Tongue (tissue), 2 donors: ENCODE data around the gene CLASP2. TPM values are rescaled to one million over a fixed set of nuclear protein-coding genes. Genes with fewer than 3 reads are reported as not detected.
A peak's percentile ranks its signal among the peaks of the same experiment; 100 is the strongest.
"Not testable (repeated sequence)": the region's sequence is repeated elsewhere in the genome, so short reads cannot be mapped to it uniquely, and the experiment has no call there.

Source experiments
- DNase-seq: peaks from one replicate; pipeline ENCODE4 v3.0.0-alpha.2; 2015
- total RNA-seq: library from RNA; depleted of rRNA; stranded (reverse); fragments of >200 nt; gene quantifications from one replicate; pipeline ENCODE4 v1.2.3, GENCODE V29; 2014

The CLASP2 gene
- total RNA-seq, 1 donor from 2014 or later: 158 TPM

DNA sequence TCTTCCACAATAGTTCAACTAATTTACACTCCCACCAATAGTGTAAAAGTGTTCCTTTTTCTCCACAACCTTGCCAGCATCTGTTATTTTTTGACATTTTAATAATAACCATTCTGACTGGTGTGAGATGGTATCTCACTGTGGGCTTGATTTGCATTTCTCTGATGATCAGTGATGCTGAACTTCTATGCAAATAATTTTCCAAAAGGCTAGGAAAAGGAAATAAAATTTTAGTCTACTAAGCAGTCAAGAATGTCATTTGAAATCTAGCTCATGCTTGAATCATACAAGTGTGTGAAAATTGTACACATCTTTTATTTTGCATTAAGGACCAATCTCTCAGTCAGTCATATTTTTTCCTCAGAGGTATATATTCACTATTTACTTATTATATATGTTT is 176.1 kb downstream of the CLASP2 start:
- DNase-seq: no peak

DNA sequence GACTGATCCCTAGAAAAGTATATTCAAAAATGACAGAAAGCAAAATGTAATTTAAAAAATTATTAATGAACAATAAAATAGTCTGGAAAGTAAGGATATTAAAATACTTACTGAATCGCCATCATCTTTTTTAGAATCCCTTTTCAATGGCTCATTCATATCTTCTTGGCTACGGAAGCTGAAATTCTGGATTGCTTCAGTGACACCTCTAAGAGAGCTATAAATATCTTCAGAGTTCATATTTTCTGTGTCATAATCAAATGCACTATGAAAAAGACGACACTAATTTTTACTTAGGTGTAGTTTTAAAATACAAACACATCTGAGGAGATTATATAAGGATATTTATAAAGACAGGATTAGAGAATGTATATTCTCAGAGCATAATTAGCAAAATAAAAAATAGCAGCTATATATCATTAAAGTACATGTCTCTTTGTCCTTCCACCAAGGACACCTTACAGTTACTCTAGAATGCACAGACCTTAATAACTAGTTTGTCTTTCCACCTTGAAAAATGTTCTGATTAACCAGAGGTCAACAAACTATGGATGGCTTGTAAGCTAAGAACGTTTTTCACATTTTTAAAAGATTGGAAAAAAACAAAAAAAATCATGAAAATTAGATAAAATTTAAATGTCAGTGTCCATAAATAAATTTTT is 179.2 kb downstream of the CLASP2 start:
- no peak for DNase-seq

DNA sequence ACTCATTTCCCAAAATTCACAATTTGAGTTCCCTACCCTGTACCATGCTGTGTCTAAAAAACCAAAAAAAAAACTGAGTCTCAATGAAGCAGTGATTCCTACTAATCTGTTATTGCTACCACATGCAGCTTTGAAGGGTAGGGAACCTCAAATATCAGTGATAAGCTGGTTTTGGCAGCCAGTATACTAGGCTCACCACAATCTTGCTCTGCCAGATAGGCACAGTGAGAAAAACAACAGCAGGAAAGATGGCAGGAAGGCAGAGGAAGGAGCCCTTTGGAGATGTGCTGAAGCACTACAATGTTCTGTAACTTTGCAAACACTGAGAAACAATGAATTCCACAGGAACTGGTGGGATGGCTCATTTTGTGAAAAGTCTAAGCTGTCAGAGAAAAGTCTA is 180.9 kb downstream of the CLASP2 start:
- no peak for DNase-seq

DNA sequence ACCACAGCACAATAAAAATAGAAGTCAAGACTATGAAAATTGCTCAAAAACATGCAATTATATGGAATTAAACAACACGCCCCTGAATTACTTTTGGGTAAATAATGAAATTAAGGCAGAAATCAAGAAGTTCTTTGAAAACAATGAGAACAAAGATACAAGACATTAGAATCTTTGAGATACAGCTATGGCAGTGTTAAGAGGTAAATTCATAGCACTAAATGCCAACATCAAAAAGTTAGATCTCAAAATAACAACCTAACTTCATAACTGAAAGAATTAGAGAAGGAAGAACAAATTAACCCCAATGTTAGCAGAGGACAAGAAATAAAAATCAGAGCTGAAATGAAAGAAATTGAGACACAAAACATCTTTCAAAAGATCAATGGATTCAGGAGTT is 191.3 kb downstream of the CLASP2 start:
- DNase-seq: no peak

DNA sequence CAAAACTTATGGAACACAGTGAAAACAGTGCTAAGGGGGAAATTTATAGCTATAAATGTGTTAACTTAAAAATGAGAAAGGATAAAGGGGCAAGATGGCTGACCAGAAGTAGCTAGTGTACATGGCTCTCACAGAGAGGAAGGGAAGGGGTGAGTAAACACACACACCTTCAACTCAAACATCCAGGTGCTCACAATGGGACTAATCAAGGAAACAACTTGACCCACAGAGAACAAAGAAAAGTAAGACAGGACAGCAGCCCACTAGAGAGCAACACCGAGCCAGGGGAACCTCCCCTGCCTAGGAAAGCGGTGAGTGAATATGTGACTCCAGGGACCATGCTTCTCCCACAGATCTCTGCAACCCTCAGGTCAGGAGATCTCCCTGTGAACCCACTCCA is 192.8 kb downstream of the CLASP2 start:
- DNase-seq: no peak

- DNase-seq: no peak
Observed at GRCh38 chr3:33523093-33523667, 194.9 kb downstream of the CLASP2 start.

GRCh38 chr3:33521736-33522135 is 196.3 kb downstream of the CLASP2 start:
- peak; percentile 12 for DNase-seq

DNA sequence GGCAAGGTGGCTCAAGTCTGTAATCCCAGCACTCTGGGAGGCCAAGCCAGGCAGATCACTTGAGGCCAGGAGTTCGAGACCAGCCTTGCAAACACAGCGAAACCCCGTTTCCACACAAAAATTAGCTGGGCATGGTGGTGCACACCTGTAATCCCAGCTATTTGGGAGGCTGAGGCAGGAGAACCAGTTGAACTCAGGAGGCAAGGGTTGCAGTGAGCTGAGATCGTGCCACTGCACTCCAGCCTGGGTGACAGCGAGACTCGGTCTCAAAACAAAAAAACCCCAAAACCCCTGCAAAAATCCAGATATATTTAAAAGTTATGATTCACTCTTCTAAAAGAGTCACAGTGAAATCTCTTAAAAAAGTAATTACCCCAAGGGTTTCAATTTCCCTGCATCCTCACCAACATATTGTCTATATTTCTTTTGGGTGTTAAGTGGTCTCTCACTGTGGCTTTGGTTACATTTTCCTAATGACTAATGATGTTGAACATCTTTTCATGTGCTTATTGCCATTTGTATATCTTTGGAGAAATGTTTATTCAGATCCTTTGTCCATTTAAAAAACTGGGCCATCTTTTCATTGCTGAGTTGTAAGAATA is 204.7 kb downstream of the CLASP2 start:
- no peak for DNase-seq

DNA sequence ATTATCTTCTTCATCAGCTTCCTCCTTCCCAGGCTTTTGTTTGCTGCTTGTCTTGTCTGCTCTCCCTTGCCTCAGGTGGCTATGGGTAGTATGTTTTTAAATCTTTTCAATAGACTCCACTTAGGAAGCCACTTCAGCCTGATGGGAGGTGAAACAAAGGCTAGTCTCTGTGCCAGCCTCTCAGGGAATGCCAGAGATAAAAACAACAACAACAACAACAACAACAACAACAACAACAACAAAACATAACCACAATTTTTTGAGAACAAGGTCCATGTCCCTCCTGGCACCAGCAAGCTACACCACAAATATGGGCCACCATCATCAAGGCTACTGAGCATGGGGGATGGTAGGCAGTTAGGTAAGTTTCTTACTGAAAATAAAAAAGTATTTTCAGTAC is 213.0 kb downstream of the CLASP2 start:
- no peak for DNase-seq

DNA sequence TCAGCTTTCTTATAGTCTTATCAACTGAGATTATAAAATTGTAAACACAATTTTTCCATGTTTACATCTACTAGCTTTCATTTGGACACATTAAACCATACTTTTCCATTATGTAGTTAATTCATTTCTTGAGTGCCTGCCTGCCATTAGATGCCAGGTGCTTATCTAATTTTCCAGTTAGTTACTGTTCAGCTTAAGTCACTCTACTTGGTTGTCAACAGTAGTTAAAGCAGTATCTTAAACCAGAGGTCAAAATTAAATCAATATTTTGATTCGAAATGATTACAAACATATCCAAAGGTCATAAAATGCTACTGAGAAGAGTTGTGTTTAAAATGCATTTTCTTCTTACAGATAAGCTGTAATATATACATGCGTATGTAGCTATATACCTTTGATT is 221.6 kb downstream of the CLASP2 start:
- DNase-seq: no peak

DNA sequence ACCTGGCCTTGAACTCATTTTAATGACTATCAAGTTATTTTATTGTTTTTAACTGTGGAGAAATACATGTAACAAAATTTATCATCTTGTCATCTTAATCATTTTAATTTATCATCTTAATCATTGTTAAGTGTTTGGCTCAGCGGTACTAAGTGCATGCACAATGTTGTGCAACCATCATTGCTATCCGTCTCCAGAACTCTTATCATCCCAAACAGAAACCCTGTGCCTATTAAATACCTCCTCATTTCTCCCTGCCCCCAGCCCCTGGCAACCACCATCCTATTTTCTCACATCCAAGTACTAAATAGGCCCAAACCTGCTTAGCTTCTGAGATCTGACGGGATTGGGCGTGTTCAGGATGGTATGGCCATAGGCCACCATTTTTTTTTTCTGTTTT is 226.3 kb downstream of the CLASP2 start:
- DNase-seq: no peak

DNA sequence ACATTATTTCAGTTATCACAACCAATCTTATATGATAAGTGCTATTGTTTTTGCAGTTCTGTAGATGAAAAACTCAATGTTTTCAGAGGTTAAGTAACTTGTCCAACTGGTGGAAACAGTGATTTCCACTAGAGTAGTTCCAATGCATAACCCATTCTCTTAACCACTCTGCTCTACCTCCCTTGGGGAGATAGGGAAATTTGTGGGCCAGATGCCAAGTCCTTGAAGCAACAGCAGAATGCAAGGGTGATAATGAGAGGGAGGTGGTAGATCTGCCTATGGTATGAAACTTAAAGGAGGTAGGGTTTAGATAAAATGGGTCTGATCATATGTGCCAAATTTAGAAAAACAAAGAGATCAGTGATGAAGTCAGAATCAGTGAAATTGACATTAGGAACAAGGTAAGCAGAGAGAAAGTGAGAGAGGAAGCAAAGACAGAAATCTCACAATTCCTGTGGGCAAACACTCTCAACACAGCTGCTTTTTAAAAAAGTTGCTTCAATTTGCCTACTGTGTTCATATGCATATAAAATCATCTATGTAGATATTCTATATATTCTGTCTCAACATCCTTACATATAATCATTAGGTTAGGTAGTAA is 227.3 kb downstream of the CLASP2 start:
- no peak for DNase-seq

DNA sequence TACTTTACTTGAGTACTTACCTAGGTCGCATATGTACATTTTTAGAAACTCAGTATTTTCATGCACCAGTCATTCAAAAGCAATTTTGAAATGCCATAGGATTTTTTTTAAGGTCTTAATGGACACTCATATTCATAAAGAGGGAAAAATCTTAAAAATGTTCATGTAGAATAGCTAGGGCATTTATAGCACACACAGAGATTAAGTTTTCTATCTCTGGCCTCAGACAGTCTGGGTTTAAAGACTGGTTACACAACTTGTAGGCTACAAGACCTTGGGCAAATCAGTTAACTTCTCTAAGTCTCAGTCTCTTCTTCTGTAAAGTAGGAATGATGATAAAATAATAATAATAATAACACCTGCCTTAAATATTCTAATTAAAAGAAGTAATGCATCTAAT is 229.4 kb downstream of the CLASP2 start:
- no peak for DNase-seq

DNA sequence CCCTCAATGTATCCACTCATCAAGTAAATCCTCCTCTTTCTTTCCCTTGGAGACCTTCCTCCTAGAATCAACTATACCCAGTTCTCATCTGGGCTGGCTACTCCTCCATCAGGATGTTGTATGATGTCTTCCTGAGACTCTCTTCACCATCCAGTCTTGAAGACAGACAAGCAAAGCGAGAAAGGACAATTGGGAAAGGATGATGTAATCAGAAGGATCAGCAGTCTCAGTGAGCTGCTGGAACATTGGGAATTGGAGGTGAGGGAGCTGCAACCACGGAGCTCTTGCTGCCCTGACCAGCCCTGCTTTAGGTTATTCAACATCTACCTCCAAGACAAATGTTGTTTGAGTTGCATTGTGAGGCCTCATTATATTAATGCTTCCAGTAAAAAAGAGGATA is 229.8 kb downstream of the CLASP2 start:
- DNase-seq: no peak

DNA sequence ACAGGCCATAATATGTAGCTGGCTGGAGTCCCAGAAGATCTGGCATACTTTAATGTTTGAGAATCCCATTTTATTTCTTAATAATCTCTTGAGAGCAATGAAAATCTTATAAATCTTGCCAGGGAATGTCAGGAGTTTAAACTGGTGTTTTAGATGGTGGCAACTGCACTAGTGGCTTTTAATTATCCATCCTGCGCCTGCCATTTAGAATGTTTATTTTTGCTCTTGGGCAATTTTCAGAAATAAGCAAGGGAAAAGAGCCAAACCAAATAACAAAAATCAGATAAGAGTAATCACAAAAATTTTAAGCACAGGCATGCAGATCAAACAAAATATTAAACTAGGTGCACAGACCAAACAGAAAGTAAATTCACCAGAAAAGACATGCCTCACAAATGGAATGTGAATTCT is 235.9 kb downstream of the CLASP2 start:
- no peak for DNase-seq

GRCh38 chr3:33474896-33475295 is 243.2 kb downstream of the CLASP2 start:
- DNase-seq: no peak

DNA sequence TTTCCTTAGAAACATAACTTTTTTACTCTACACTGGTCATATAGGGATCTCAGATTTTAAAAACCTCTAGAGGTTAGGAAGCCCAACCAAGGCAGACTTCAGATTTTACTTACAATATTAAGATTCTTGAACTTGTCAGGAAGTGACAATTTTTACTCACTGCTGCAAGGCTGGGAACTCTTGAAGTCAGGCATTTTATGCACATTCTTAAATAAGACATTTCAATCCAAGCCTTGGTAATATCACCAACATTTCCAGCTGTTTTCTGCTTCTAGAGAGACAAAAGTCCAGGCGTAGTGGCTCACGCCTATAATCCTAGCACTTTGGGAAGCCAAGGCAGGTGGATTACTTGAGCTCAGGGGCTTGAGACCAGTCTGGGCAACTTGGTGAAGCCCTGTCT is 244.2 kb downstream of the CLASP2 start:
- DNase-seq: no peak

- DNase-seq: no peak
Observed at GRCh38 chr3:33467786-33468185, 250.3 kb downstream of the CLASP2 start.

DNA sequence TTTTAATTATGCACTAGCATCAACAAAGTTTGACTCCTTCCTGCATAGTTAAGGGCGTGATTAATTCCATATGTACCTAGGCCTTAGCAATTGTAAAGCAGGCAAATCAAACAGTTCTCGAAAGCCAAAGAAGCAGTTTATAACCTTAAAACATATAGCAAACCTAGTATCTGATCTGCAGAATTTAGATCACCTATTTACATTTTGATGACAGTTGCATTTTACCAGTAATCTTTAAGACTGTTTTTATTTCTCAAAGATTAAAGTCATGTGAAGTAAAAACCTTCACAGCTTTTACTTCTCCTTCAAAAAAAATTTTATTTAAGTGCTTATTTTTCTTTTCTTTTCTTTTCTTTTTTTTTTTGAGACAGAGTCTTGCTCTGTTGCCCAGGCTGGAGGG is 257.0 kb downstream of the CLASP2 start:
- DNase-seq: no peak

- not testable (repeated sequence) for DNase-seq
Observed at GRCh38 chr3:33459577-33459976, 258.5 kb downstream of the CLASP2 start.

- DNase-seq: no peak
Observed at GRCh38 chr3:33458446-33458845, 259.6 kb downstream of the CLASP2 start.

- DNase-seq: no peak
Observed at GRCh38 chr3:33456756-33457155, 261.3 kb downstream of the CLASP2 start.

GRCh38 chr3:33453331-33453761 is 264.7 kb downstream of the CLASP2 start:
- no peak for DNase-seq

DNA sequence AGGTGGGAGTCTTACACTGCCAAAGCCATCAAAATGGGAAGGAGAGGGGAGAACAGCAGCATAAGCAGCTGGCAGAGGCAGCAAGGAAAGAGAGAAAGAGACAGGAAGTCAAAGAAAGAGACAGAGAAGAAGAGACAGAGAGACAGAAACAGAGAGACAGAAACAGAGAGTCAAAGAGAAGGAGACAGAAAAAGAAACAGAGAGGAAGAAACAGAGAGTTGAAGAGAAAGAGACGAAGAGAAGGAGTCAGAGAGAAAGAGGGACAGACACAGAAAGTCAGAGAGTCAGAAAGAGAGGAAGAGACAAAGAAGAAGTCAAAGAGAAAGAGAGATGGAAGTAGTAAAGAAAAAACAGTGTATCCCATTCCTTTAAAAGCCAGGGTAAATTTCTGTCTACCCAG is 266.1 kb downstream of the CLASP2 start:
- not testable (repeated sequence) for DNase-seq
